Right lobe of liver (tissue), 6 donors: ENCODE measurements around the gene APOA5. TPM values are rescaled to one million over a fixed set of nuclear protein-coding genes. Genes with fewer than 3 reads are reported as not detected.

Source experiments
- ATAC-seq, 4 donors: fragments of 200-7000 bp; cut with Tn5 transposase; one replicate each; pipeline ENCODE4 v1.9.1; 2020; ENCODE audit warnings: mild to moderate bottlenecking in 4 of 4, moderate library complexity in 4 of 4
- DNase-seq, 3 donors: peaks; one replicate each; pipeline ENCODE4 v3.0.0-alpha.2; 2020
- H3K27ac ChIP-seq, 3 donors: fragments of 200-600 bp; one replicate each; pipeline ENCODE4 v1.8.0; 2022
- H3K27me3 ChIP-seq, 2 donors: fragments of 200-600 bp; one replicate each; pipeline ENCODE4 v1.8.0; 2022
- H3K36me3 ChIP-seq, 4 donors: fragments of 200-600 bp; sonication (generic) in 1 of 4; one replicate each; pipeline versions ENCODE4 v1.5.1 to v1.8.0; 2017 to 2022; ENCODE audit warnings: control low read depth in 1 of 4
- H3K4me1 ChIP-seq, 4 donors: fragments of 200-600 bp; sonication (generic) in 1 of 4; one replicate each; pipeline versions ENCODE4 v1.5.1 to v1.8.0; 2017 to 2022; ENCODE audit warnings: control low read depth in 1 of 4
- H3K4me3 ChIP-seq, 3 donors: fragments of 200-600 bp; one replicate each; pipeline ENCODE4 v1.8.0; 2022
- H3K9me3 ChIP-seq, 4 donors: fragments of 200-600 bp; sonication (generic) in 1 of 4; one replicate each; pipeline versions ENCODE4 v1.5.1 to v1.8.0; 2017 to 2022; ENCODE audit warnings: control low read depth in 1 of 4
- POLR2A ChIP-seq: fragments of 450-650 bp; IDR thresholded peaks from one replicate; pipeline ENCODE4 v1.6.1; 2017; ENCODE audit warnings: antibody characterized with exemption, mild to moderate bottlenecking
- WGBS: methylation state at CpG from one replicate; pipeline ENCODE4 v1.1.6; 2018; ENCODE audit warnings: low coverage, low lambda C conversion rate; ENCODE audit not compliant: insufficient coverage; ENCODE audit errors: missing lambda C conversion rate; 5-methylcytosine and 5-hydroxymethylcytosine counted together
- intact Hi-C, 2 donors: fragments of 100-400 bp; cut with DNase I; formaldehyde crosslinking; loops; one replicate each; pipeline versions ENCODE4 v1.11.2 to v1.14.1; 2022
- total RNA-seq, 6 experiments: library from RNA; depleted of rRNA in 2 of 6; stranded (reverse); fragments of >200 nt in 2 of 6; fragmentation: NEBNext Ultra II Directional in 3 of 6; extraction: Animal tissue kit (Norgen Biotek cat#: 25700) in 3 of 6; gene quantifications; one replicate each; pipeline versions ENCODE4 v1.1.0 to v1.2.4, GENCODE V29; 2016 to 2023
- TF ChIP-seq, protein P1 (sequence below), 4 donors: fragments of 200-600 bp in 3 of 4; fragments of 450-650 bp in 1 of 4; IDR thresholded peaks; one replicate each; pipeline versions ENCODE4 v1.5.1 to v1.8.0; 2016 to 2022; ENCODE audit warnings: antibody characterized with exemption in 4 of 4, mild to moderate bottlenecking in 2 of 4
- donor health status: DM: no; HTN: yes; CAD: no.
- donor health status: DM: no; HTN: no; CAD: no.
- donor health status: DM: no; HTN: no; CAD: no.
- donor health status: DM: no; HTN: yes; CAD: no.
- donor health status: DM: no; HTN: yes; CAD: no.

APOA5 gene
- total RNA-seq, 6 experiments from 2014 or later, result 57.8 to 1,064 (median 724) TPM

- Histone ChIP-seq H3K9me3 (no peaks in the 10 kb centered on the region), H3K27ac (no peak overlapping the region), H3K4me1 (peaks cover 0 to 9% (median 0%) of the 10 kb centered on the region in 4 donors), H3K36me3 (peaks cover 11 to 88% (median 49%) of the 10 kb centered on the region in 4 donors), H3K27me3 (no peaks in the 10 kb centered on the region), H3K4me3 (no peak overlapping the region)
- TF ChIP-seq POLR2A, result no peak
- TF ChIP-seq, protein P1, sequence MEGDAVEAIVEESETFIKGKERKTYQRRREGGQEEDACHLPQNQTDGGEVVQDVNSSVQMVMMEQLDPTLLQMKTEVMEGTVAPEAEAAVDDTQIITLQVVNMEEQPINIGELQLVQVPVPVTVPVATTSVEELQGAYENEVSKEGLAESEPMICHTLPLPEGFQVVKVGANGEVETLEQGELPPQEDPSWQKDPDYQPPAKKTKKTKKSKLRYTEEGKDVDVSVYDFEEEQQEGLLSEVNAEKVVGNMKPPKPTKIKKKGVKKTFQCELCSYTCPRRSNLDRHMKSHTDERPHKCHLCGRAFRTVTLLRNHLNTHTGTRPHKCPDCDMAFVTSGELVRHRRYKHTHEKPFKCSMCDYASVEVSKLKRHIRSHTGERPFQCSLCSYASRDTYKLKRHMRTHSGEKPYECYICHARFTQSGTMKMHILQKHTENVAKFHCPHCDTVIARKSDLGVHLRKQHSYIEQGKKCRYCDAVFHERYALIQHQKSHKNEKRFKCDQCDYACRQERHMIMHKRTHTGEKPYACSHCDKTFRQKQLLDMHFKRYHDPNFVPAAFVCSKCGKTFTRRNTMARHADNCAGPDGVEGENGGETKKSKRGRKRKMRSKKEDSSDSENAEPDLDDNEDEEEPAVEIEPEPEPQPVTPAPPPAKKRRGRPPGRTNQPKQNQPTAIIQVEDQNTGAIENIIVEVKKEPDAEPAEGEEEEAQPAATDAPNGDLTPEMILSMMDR (IDR thresholded peaks at IDR 0.05), result no peak
- DNase-seq, result no peak
- WGBS, result 67% methylated on average over 3 of the region's 4 CpGs
- intact Hi-C loops, result no loop called here
- no peak for ATAC-seq
These were observed 9.0 kb downstream of the APOA5 start for GRCh38 chr11:116782728-116783127.

GRCh38 chr11:116778556-116778955 is 13.1 kb downstream of the APOA5 start:
- H3K27ac ChIP-seq, result no peak overlapping the region
- no peak for ATAC-seq
- TF ChIP-seq, protein P1 (IDR thresholded peaks at IDR 0.05), result no peak
- TF ChIP-seq POLR2A, result no peak
- no peak overlapping the region for H3K4me3 ChIP-seq
- DNase-seq, result no peak
- intact Hi-C loops, result no loop called here
- H3K9me3 ChIP-seq, result no peaks in the 10 kb centered on the region
- no peaks in the 10 kb centered on the region for H3K27me3 ChIP-seq
- WGBS, result 100% methylated on average over 3 of the region's 4 CpGs
- peaks cover 0 to 15% (median 0%) of the 10 kb centered on the region in 4 donors for H3K4me1 ChIP-seq
- H3K36me3 ChIP-seq, result peaks cover 4 to 63% (median 34%) of the 10 kb centered on the region in 4 donors

DNA sequence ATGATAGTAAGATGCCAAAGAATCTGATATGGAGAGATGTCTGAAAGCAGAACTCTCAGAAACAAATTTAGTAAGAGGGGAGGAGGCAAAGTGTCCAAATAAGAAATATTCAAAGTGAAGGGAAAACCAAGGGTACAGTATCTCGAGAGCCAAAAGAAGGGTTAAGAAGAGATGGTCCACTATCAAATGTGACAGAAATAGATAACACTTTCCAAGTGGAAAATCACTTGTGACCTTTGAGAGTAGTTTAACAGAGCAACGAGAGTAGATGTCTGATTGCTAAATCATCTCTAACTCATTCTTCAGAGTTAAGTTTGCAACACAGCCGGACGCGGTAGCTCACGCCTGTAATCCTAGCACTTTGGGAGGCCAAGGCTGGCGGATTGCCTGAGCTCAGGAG is 14.6 kb downstream of the APOA5 start:
- DNase-seq (no peak), ATAC-seq (peak in 1 of 4 donors; percentile 4)
- H3K36me3 ChIP-seq, result peaks cover 4 to 48% (median 27%) of the 10 kb centered on the region in 4 donors
- TF ChIP-seq POLR2A, result peak; percentile 1
- TF ChIP-seq, protein P1 (IDR thresholded peaks at IDR 0.05), result no peak
- 76% methylated on average over 7 of the region's 7 CpGs for WGBS
- H3K4me3 ChIP-seq, result no peak overlapping the region
- intact Hi-C loops, result no loop called here
- no peaks in the 10 kb centered on the region for H3K9me3 ChIP-seq
- H3K4me1 ChIP-seq, result peaks cover 0 to 17% (median 0%) of the 10 kb centered on the region in 4 donors
- H3K27ac ChIP-seq, result peak overlapping the region in 1 of 3 donors; percentile 24
- H3K27me3 ChIP-seq, result no peaks in the 10 kb centered on the region

- Histone ChIP-seq H3K27me3 (no peaks in the 10 kb centered on the region), H3K36me3 (peaks cover 4 to 43% (median 24%) of the 10 kb centered on the region in 4 donors), H3K4me3 (no peak overlapping the region), H3K9me3 (no peaks in the 10 kb centered on the region), H3K4me1 (peaks cover 0 to 22% (median 0%) of the 10 kb centered on the region in 4 donors), H3K27ac (peak overlapping the region in 1 of 3 donors; percentile 24)
- TF ChIP-seq, protein P1 (IDR thresholded peaks at IDR 0.05), result no peak
- TF ChIP-seq POLR2A, result peak; percentile 1
- intact Hi-C loops, result no loop called here
- no peak for ATAC-seq
- no peak for DNase-seq
These were observed 15.1 kb downstream of the APOA5 start for GRCh38 chr11:116776522-116776984.

DNA sequence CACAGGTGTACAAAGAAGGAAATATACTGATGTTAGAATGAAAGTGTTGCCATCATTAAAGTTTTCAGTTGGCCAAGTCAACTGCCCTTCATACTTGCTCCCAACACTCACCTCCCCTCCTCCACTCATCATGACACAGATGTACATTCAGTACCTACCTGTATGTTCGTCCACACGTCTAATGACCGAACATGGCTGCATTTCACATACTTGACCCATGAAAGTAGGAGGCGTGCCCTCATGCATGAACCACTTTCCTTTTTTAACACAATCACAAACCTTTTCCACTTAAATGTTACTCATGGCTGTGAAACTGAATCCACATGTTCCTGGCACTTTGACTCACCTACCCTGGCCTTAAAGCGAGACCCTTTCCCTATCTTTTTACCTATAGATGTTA is 15.7 kb downstream of the APOA5 start:
- peaks cover 4 to 37% (median 22%) of the 10 kb centered on the region in 4 donors for H3K36me3 ChIP-seq
- intact Hi-C loops, result no loop called here
- H3K27me3 ChIP-seq, result no peaks in the 10 kb centered on the region
- ATAC-seq (no peak), DNase-seq (no peak)
- TF ChIP-seq, protein P1 (IDR thresholded peaks at IDR 0.05), result no peak
- TF ChIP-seq POLR2A, result no peak
- no peak overlapping the region for H3K27ac ChIP-seq
- H3K4me1 ChIP-seq, result peaks cover 0 to 27% (median 0%) of the 10 kb centered on the region in 4 donors
- H3K4me3 ChIP-seq, result no peak overlapping the region
- no peaks in the 10 kb centered on the region for H3K9me3 ChIP-seq
- WGBS, result 74% methylated on average over 5 of the region's 5 CpGs
